Suppressor macrophage treated with lipopolysaccharide for 4 hours (primary cell): ENCODE results near the gene BEGAIN.
A peak's percentile ranks its signal among the peaks of the same experiment; 100 is the strongest.

ENCODE experiments used
- DNase-seq: peaks from one replicate; pipeline ENCODE4 v3.0.0-alpha.2; 2020

The BEGAIN gene

GRCh38 chr14:100581228-100582145, 5.7 kb downstream of the BEGAIN start:
- DNase-seq = no peak

- no peak for DNase-seq
These were observed 6.6 kb downstream of the BEGAIN start for GRCh38 chr14:100580316-100581227.

- peak; percentile 36 for DNase-seq
These were observed 8.7 kb downstream of the BEGAIN start for GRCh38 chr14:100578552-100578951.

GRCh38 chr14:100577986-100578431, 9.2 kb downstream of the BEGAIN start:
- DNase-seq = no peak

GRCh38 chr14:100577321-100577985, 9.8 kb downstream of the BEGAIN start:
- no peak for DNase-seq

- no peak for DNase-seq
These were observed 10.8 kb downstream of the BEGAIN start for GRCh38 chr14:100576091-100577085.

GRCh38 chr14:100575266-100575995, 11.8 kb downstream of the BEGAIN start:
- DNase-seq = no peak

- DNase-seq = no peak
These were observed 12.6 kb downstream of the BEGAIN start for GRCh38 chr14:100574642-100575031.

GRCh38 chr14:100573757-100574641, 13.2 kb downstream of the BEGAIN start:
- DNase-seq = no peak

GRCh38 chr14:100573002-100573756, 14.0 kb downstream of the BEGAIN start:
- DNase-seq = no peak

GRCh38 chr14:100572543-100572942, 14.7 kb downstream of the BEGAIN start:
- no peak for DNase-seq

- DNase-seq = no peak
These were observed 15.4 kb downstream of the BEGAIN start for GRCh38 chr14:100571837-100572236.

GRCh38 chr14:100570726-100571454, 16.3 kb downstream of the BEGAIN start:
- no peak for DNase-seq

- DNase-seq = no peak
These were observed 17.4 kb downstream of the BEGAIN start for GRCh38 chr14:100569734-100570286.

GRCh38 chr14:100568998-100569733, 18.1 kb downstream of the BEGAIN start:
- DNase-seq = no peak

GRCh38 chr14:100568164-100568997, 18.8 kb downstream of the BEGAIN start:
- no peak for DNase-seq

- no peak for DNase-seq
These were observed 19.4 kb downstream of the BEGAIN start for GRCh38 chr14:100567877-100568163.
